HFFc6 (cell line): ENCODE measurements around the gene LIN28B. TPM values are rescaled to one million over a fixed set of nuclear protein-coding genes. Genes with fewer than 3 reads are reported as not detected.

ENCODE experiments used
- DNase-seq: peaks from one replicate; pipeline ENCODE4 v3.0.0-alpha.2; 2018
- H3K27ac Mint-ChIP-seq: 2 replicates; pipeline ENCODE4 v1.8.0; 2020; ENCODE audit warnings: mild to moderate bottlenecking, mixed read lengths
- H3K27me3 Mint-ChIP-seq: 2 replicates; pipeline ENCODE4 v1.8.0; 2021; ENCODE audit warnings: mild to moderate bottlenecking, moderate library complexity, mixed read lengths; ENCODE audit not compliant: insufficient read depth
- H3K36me3 Mint-ChIP-seq: 2 replicates; pipeline ENCODE4 v1.8.0; 2021; ENCODE audit warnings: low read depth, mixed read lengths
- H3K4me1 Mint-ChIP-seq: 2 replicates; pipeline ENCODE4 v1.8.0; 2020; ENCODE audit warnings: low read depth, mixed read lengths
- H3K4me3 Mint-ChIP-seq: 2 replicates; pipeline ENCODE4 v1.8.0; 2020; ENCODE audit warnings: mild to moderate bottlenecking, moderate library complexity, mixed read lengths
- H3K9me3 Mint-ChIP-seq: 2 replicates; pipeline ENCODE4 v1.8.0; 2020; ENCODE audit warnings: mild to moderate bottlenecking, mixed read lengths
- CTCF ChIP-seq: fragments of 200-600 bp; sonication (generic); IDR thresholded peaks from 2 replicates; pipeline ENCODE4 v1.5.0; 2021; ENCODE audit warnings: antibody characterized with exemption, mild to moderate bottlenecking
- total RNA-seq, 6 experiments: library from RNA; stranded (reverse); fragmentation: NEBNext Ultra II Directional; extraction: Animal tissue kit (Norgen Biotek cat#: 25700); gene quantifications; 2 replicates in 1 of 6; 3 replicates in 5 of 6; pipeline ENCODE4 v1.2.3, GENCODE V29; 2021

Gene LIN28B
- total RNA-seq, 6 experiments from 2014 or later: not detected

GRCh38 chr6:105028898-105029297, 72.0 kb downstream of the LIN28B start:
- DNase-seq: no peak
- 0 out of 2 replicates have a peak, but pooled peaks cover 2% of the 10 kb centered on the region for H3K27me3 Mint-ChIP-seq
- no peaks in the 10 kb centered on the region for H3K4me1 Mint-ChIP-seq
- H3K27ac Mint-ChIP-seq: no peak overlapping the region
- TF ChIP-seq CTCF: no peak
- no peak overlapping the region for H3K4me3 Mint-ChIP-seq
- H3K9me3 Mint-ChIP-seq: no peaks in the 10 kb centered on the region
- no peaks in the 10 kb centered on the region for H3K36me3 Mint-ChIP-seq

- Mint-ChIP-seq H3K4me1 (no peaks in the 10 kb centered on the region), H3K36me3 (no peaks in the 10 kb centered on the region), H3K27ac (no peak overlapping the region), H3K27me3 (0 out of 2 replicates have a peak, but pooled peaks cover 2% of the 10 kb centered on the region), H3K4me3 (no peak overlapping the region), H3K9me3 (no peaks in the 10 kb centered on the region)
- DNase-seq: no peak
- TF ChIP-seq CTCF: no peak
These were observed 72.7 kb downstream of the LIN28B start for GRCh38 chr6:105029581-105029980.

GRCh38 chr6:105034470-105034869, 77.6 kb downstream of the LIN28B start:
- H3K27me3 Mint-ChIP-seq: peaks cover 9% of the 10 kb centered on the region; the same call in 1 of the 2 replicates
- no peak overlapping the region for H3K27ac Mint-ChIP-seq
- no peak for DNase-seq
- H3K9me3 Mint-ChIP-seq: no peaks in the 10 kb centered on the region
- H3K4me1 Mint-ChIP-seq: no peaks in the 10 kb centered on the region
- TF ChIP-seq CTCF: no peak
- no peaks in the 10 kb centered on the region for H3K36me3 Mint-ChIP-seq
- H3K4me3 Mint-ChIP-seq: no peak overlapping the region

- no peak overlapping the region for H3K27ac Mint-ChIP-seq
- H3K36me3 Mint-ChIP-seq: no peaks in the 10 kb centered on the region
- no peaks in the 10 kb centered on the region for H3K4me1 Mint-ChIP-seq
- TF ChIP-seq CTCF: no peak
- H3K4me3 Mint-ChIP-seq: no peak overlapping the region
- no peak for DNase-seq
- H3K27me3 Mint-ChIP-seq: peaks cover 9% of the 10 kb centered on the region; the same call in 1 of the 2 replicates
- no peaks in the 10 kb centered on the region for H3K9me3 Mint-ChIP-seq
These were observed 78.4 kb downstream of the LIN28B start for GRCh38 chr6:105035299-105035698.

GRCh38 chr6:105036351-105036750, 79.4 kb downstream of the LIN28B start:
- DNase-seq: no peak
- no peak for TF ChIP-seq CTCF
- Mint-ChIP-seq H3K27me3 (peaks cover 9% of the 10 kb centered on the region; the same call in 1 of the 2 replicates), H3K27ac (no peak overlapping the region), H3K36me3 (no peaks in the 10 kb centered on the region), H3K9me3 (no peaks in the 10 kb centered on the region), H3K4me1 (no peaks in the 10 kb centered on the region), H3K4me3 (no peak overlapping the region)

- DNase-seq: no peak
- H3K27me3 Mint-ChIP-seq: peaks cover 7% of the 10 kb centered on the region; the same call in 1 of the 2 replicates
- no peaks in the 10 kb centered on the region for H3K36me3 Mint-ChIP-seq
- H3K9me3 Mint-ChIP-seq: no peaks in the 10 kb centered on the region
- no peak overlapping the region for H3K27ac Mint-ChIP-seq
- no peak for TF ChIP-seq CTCF
- no peak overlapping the region for H3K4me3 Mint-ChIP-seq
- H3K4me1 Mint-ChIP-seq: no peaks in the 10 kb centered on the region; the same call in 1 of the 2 replicates
These were observed 81.4 kb downstream of the LIN28B start for GRCh38 chr6:105038259-105038658.
